ENCODE measurements around the gene NACC2. TPM values are rescaled to one million over a fixed set of nuclear protein-coding genes. Genes with fewer than 3 reads are reported as not detected.

NACC2 gene
- total and polyA plus RNA-seq, 9 donors = 7.0 to 47.0 (median 27.2) TPM

- H3K4me3 ChIP-seq = no peak overlapping the region
- peaks cover 15% of the 10 kb centered on the region for H3K4me1 ChIP-seq (ENCODE audit: insufficient read depth)
- no peaks in the 10 kb centered on the region for H3K9me3 ChIP-seq
- H3K27me3 ChIP-seq = no peaks in the 10 kb centered on the region
- peak in 1 of 5 donors; percentile 29 for DNase-seq
- intact Hi-C loops (cut with DNase I) = no loop called here
- WGBS, 3 donors = 92 to 95% (median 94%) methylated on average over 21 of the region's 21 CpGs
- TF ChIP-seq POLR2A (IDR thresholded peaks at IDR 0.05) = no peak
- no peak for TF ChIP-seq EP300 (IDR thresholded peaks at IDR 0.05)
- no peak for TF ChIP-seq CTCF (IDR thresholded peaks at IDR 0.05)
- no peak overlapping the region for H3K27ac ChIP-seq
- no peaks in the 10 kb centered on the region for H3K36me3 ChIP-seq
Measured at GRCh38 chr9:135995816-135996215, 99.3 kb downstream of the NACC2 start.

GRCh38 chr9:135994501-135995192 is 100.4 kb downstream of the NACC2 start:
- Histone ChIP-seq H3K27me3 (no peaks in the 10 kb centered on the region), H3K4me1 (ENCODE audit: insufficient read depth) (peaks cover 15% of the 10 kb centered on the region), H3K27ac (peak overlapping the region in 1 of 2 donors; percentile 88), H3K36me3 (no peaks in the 10 kb centered on the region), H3K4me3 (no peak overlapping the region), H3K9me3 (no peaks in the 10 kb centered on the region)
- TF ChIP-seq POLR2A (IDR thresholded peaks at IDR 0.05) (no peak), EP300 (IDR thresholded peaks at IDR 0.05) (no peak), CTCF (IDR thresholded peaks at IDR 0.05) (no peak)
- WGBS, 3 donors = 58 to 65% (median 59%) methylated on average over 20 of the region's 20 CpGs
- intact Hi-C loops (cut with DNase I) = no loop called here
- DNase-seq = peak in 3 of 5 donors; percentile 41 to 60 (median 50)

GRCh38 chr9:135993765-135994500 is 101.2 kb downstream of the NACC2 start:
- Histone ChIP-seq H3K27ac (peak overlapping the region in 1 of 2 donors; percentile 88), H3K4me1 (ENCODE audit: insufficient read depth) (peaks cover 15% of the 10 kb centered on the region), H3K9me3 (no peaks in the 10 kb centered on the region), H3K27me3 (no peaks in the 10 kb centered on the region), H3K4me3 (no peak overlapping the region), H3K36me3 (no peaks in the 10 kb centered on the region)
- 83 to 85% (median 84%) methylated on average over 27 of the region's 27 CpGs for WGBS, 3 donors
- TF ChIP-seq CTCF (IDR thresholded peaks at IDR 0.05) = no peak
- TF ChIP-seq POLR2A (IDR thresholded peaks at IDR 0.05) = no peak
- no peak for TF ChIP-seq EP300 (IDR thresholded peaks at IDR 0.05)
- peak in 2 of 5 donors; percentile 58 for DNase-seq
- intact Hi-C loops (cut with DNase I) = no loop called here

- no peaks in the 10 kb centered on the region for H3K27me3 ChIP-seq
- DNase-seq = no peak
- H3K27ac ChIP-seq = peak overlapping the region; percentile 86 to 88
- H3K9me3 ChIP-seq = no peaks in the 10 kb centered on the region
- WGBS, 3 donors = 61 to 68% (median 65%) methylated on average over 13 of the region's 13 CpGs
- no peak for TF ChIP-seq EP300 (IDR thresholded peaks at IDR 0.05)
- no peak for TF ChIP-seq CTCF (IDR thresholded peaks at IDR 0.05)
- TF ChIP-seq POLR2A (IDR thresholded peaks at IDR 0.05) = no peak
- no peak overlapping the region for H3K4me3 ChIP-seq
- H3K36me3 ChIP-seq = no peaks in the 10 kb centered on the region
- H3K4me1 ChIP-seq (ENCODE audit: insufficient read depth) = peaks cover 15% of the 10 kb centered on the region
- intact Hi-C loops (cut with DNase I) = no loop called here
Measured at GRCh38 chr9:135993409-135993742, 101.7 kb downstream of the NACC2 start.

Measured in ovary (tissue), 9 donors.